ENCODE data around the gene NAA10.
A peak's percentile ranks its signal among the peaks of the same experiment; 100 is the strongest.
"Not testable (repeated sequence)": the region's sequence is repeated elsewhere in the genome, so short reads cannot be mapped to it uniquely, and the experiment has no call there.

Gene NAA10

GRCh38 chrX:153934762-153935325 lies at the start of gene NAA10:
Gene NAA10, minus strand, starts transcription at chrX:153935037. Its CDS starts 133 bp downstream, at chrX:153934904.
- DNase-seq: peak; percentile 44

- DNase-seq: no peak
Measured at GRCh38 chrX:153983321-153983801, 48.5 kb upstream of the NAA10 start.

- no peak for DNase-seq
Measured at GRCh38 chrX:153981771-153982533, 47.1 kb upstream of the NAA10 start.

GRCh38 chrX:153981231-153981630 lies 46.4 kb upstream of the NAA10 start:
- DNase-seq: no peak

- not testable (repeated sequence) for DNase-seq
Measured at GRCh38 chrX:153980394-153980793, 45.6 kb upstream of the NAA10 start.

- DNase-seq: no peak
Measured at GRCh38 chrX:153974726-153975286, 40.0 kb upstream of the NAA10 start.

- no peak for DNase-seq
Measured at GRCh38 chrX:153974003-153974725, 39.3 kb upstream of the NAA10 start.

GRCh38 chrX:153973127-153974002 lies 38.5 kb upstream of the NAA10 start:
- DNase-seq: no peak

- peak; percentile 87 for DNase-seq
Measured at GRCh38 chrX:153972368-153973126, 37.7 kb upstream of the NAA10 start, which contains the start of gene TMEM187. Gene TMEM187, plus strand, starts transcription at chrX:153972754. Its CDS starts 9,309 bp downstream, at chrX:153982063.

- DNase-seq: peak; percentile 88
Measured at GRCh38 chrX:153971450-153972367, 36.9 kb upstream of the NAA10 start, which contains the start of gene HCFC1. Gene HCFC1, minus strand, starts transcription at chrX:153971818. Its CDS starts 978 bp downstream, at chrX:153970840.

- DNase-seq: peak; percentile 37
Measured at GRCh38 chrX:153971124-153971449, 36.2 kb upstream of the NAA10 start.

- no peak for DNase-seq
Measured at GRCh38 chrX:153970357-153971123, 35.7 kb upstream of the NAA10 start.

GRCh38 chrX:153969904-153970356 lies 35.1 kb upstream of the NAA10 start:
- DNase-seq: no peak

- DNase-seq: no peak
Measured at GRCh38 chrX:153969125-153969903, 34.5 kb upstream of the NAA10 start.

GRCh38 chrX:153968754-153969124 lies 33.9 kb upstream of the NAA10 start:
- peak; percentile 29 for DNase-seq

GRCh38 chrX:153968255-153968654 lies 33.4 kb upstream of the NAA10 start:
- no peak for DNase-seq

- no peak for DNase-seq
Measured at GRCh38 chrX:153967536-153968224, 32.8 kb upstream of the NAA10 start.

Measured in NCI-H526 treated with DMSO at 0.1 percent for 48 hours (cell line).